ENCODE data around the gene MT1E. TPM values are rescaled to one million over a fixed set of nuclear protein-coding genes. Genes with fewer than 3 reads are reported as not detected.

The MT1E gene
- total and polyA plus RNA-seq, 2 donors (not counting 1 experiment from before 2014, with no cell fraction given): 3.1 TPM; not detected in 1

- peak overlapping the region; percentile 97 for H3K4me3 Mint-ChIP-seq
- H3K4me1 ChIP-seq (ENCODE audit: control insufficient read depth in 2 of 2, insufficient read depth in 2 of 2, low read length in 2 of 2): peaks cover 21 to 41% of the 10 kb centered on the region in 2 donors
- peak overlapping the region; percentile 60 to 77 (median 73) for H3K4me3 ChIP-seq (ENCODE audit: control extremely low read depth in 1 of 5, extremely low read depth in 1 of 5, insufficient read depth in 1 of 5, low read depth in 2 of 5, low read length in 4 of 5)
- H3K27me3 Mint-ChIP-seq: no peaks in the 10 kb centered on the region
- WGBS (ENCODE audit: insufficient coverage): 0% methylated on average over 16 of the region's 21 CpGs
- peak overlapping the region; percentile 66 for H3K9ac ChIP-seq (ENCODE audit: low read length)
- no peaks in the 10 kb centered on the region for H3K9me3 ChIP-seq (ENCODE audit: control extremely low read depth in 1 of 3, control insufficient read depth in 2 of 3, insufficient read depth in 1 of 3, low read length in 2 of 3)
- peak overlapping the region; percentile 77 for H2AFZ ChIP-seq (ENCODE audit: insufficient read depth, low read depth, low read length, poor library complexity, severe bottlenecking)
- TF ChIP-seq CTCF (IDR thresholded peaks at IDR 0.05): no peak
- no peak for TF ChIP-seq EZH2 (IDR thresholded peaks at IDR 0.05; ENCODE audit: borderline replicate concordance, insufficient read depth, low read depth, low read length, poor library complexity, severe bottlenecking)
- peak overlapping the region in 1 of 2 donors; percentile 12 for H3K27ac ChIP-seq (ENCODE audit: low read length in 2 of 2)
- CTCF ChIA-PET: interaction anchor here (1.0 to 2.2 kb wide), 6 partner anchors 9 to 291 kb away, joined by 3 to 18 read pairs (median 4); no protein-coding TSS in a partner anchor
- DNase-seq (no peak), ATAC-seq (ENCODE audit: low read depth) (no peak)
- H3K36me3 ChIP-seq (replicated peaks in 1 of 2; ENCODE audit: control extremely low read depth in 1 of 2, control insufficient read depth in 1 of 2, extremely low read depth in 1 of 2, insufficient read depth in 2 of 2, low read length in 1 of 2): no peaks in the 10 kb centered on the region
- intact Hi-C loops (cut with micrococcal nuclease): loop anchor here (1.0 to 10.0 kb wide), 12 partner anchors 22 to 636 kb away; partner anchors contain the start of genes ARL2BP, MT1F, MT1X and NUDT21
- peak overlapping the region; percentile 88 for H3K27ac Mint-ChIP-seq
- H3K9me3 Mint-ChIP-seq (ENCODE audit: insufficient read depth): no peaks in the 10 kb centered on the region
- POLR2A ChIA-PET: interaction anchor here (1.3 kb wide), 1 partner anchor 34 kb away, joined by 3 read pairs; no protein-coding TSS in a partner anchor
- H3K79me2 ChIP-seq (ENCODE audit: control insufficient read depth, insufficient read depth, low read length): no peaks in the 10 kb centered on the region
- no peaks in the 10 kb centered on the region for H4K20me1 ChIP-seq (ENCODE audit: control insufficient read depth, insufficient read depth, low read length, poor library complexity, severe bottlenecking)
- H3K27me3 ChIP-seq (replicated peaks in 1 of 4; ENCODE audit: control extremely low read depth in 1 of 4, control insufficient read depth in 3 of 4, insufficient read depth in 4 of 4, low read length in 3 of 4): no peaks in the 10 kb centered on the region
- H3K4me1 Mint-ChIP-seq: peaks cover 37% of the 10 kb centered on the region
- peak overlapping the region; percentile 86 for H3K4me2 ChIP-seq (replicated peaks; ENCODE audit: low read depth, low read length, poor library complexity, severe bottlenecking)
Observed at GRCh38 chr16:56608876-56609462, 16.6 kb upstream of the MT1E start.

- peak overlapping the region; percentile 97 for H3K4me3 Mint-ChIP-seq
- WGBS (ENCODE audit: insufficient coverage): 0% methylated on average over 3 of the region's 6 CpGs
Observed at GRCh38 chr16:56609463-56609921, 16.1 kb upstream of the MT1E start.

More at GRCh38 chr16:56609463-56609921, 16.1 kb upstream of the MT1E start:
- ChIA-PET POLR2A (no interaction called here), CTCF (interaction anchor here (1.0 to 2.2 kb wide), 6 partner anchors 8 to 95 kb away, joined by 3 to 18 read pairs (median 5); no protein-coding TSS in a partner anchor)
- Histone ChIP-seq H3K79me2 (ENCODE audit: control insufficient read depth, insufficient read depth, low read length) (no peaks in the 10 kb centered on the region), H3K4me1 (ENCODE audit: control insufficient read depth in 2 of 2, insufficient read depth in 2 of 2, low read length in 2 of 2) (peaks cover 21 to 41% of the 10 kb centered on the region in 2 donors), H3K9me3 (ENCODE audit: control extremely low read depth in 1 of 3, control insufficient read depth in 2 of 3, insufficient read depth in 1 of 3, low read length in 2 of 3) (no peaks in the 10 kb centered on the region), H2AFZ (ENCODE audit: insufficient read depth, low read depth, low read length, poor library complexity, severe bottlenecking) (peak overlapping the region; percentile 77), H4K20me1 (ENCODE audit: control insufficient read depth, insufficient read depth, low read length, poor library complexity, severe bottlenecking) (no peaks in the 10 kb centered on the region), H3K27me3 (replicated peaks in 1 of 4; ENCODE audit: control extremely low read depth in 1 of 4, control insufficient read depth in 3 of 4, insufficient read depth in 4 of 4, low read length in 3 of 4) (no peaks in the 10 kb centered on the region), H3K9ac (ENCODE audit: low read length) (peak overlapping the region; percentile 66), H3K27ac (ENCODE audit: low read length in 2 of 2) (peak overlapping the region; percentile 12 to 27), H3K4me3 (ENCODE audit: control extremely low read depth in 1 of 5, extremely low read depth in 1 of 5, insufficient read depth in 1 of 5, low read depth in 2 of 5, low read length in 4 of 5) (peak overlapping the region; percentile 60 to 77 (median 73)), H3K36me3 (replicated peaks in 1 of 2; ENCODE audit: control extremely low read depth in 1 of 2, control insufficient read depth in 1 of 2, extremely low read depth in 1 of 2, insufficient read depth in 2 of 2, low read length in 1 of 2) (no peaks in the 10 kb centered on the region), H3K4me2 (replicated peaks; ENCODE audit: low read depth, low read length, poor library complexity, severe bottlenecking) (peak overlapping the region; percentile 86)
- peak; percentile 63 for ATAC-seq (ENCODE audit: low read depth)
- TF ChIP-seq EZH2 (IDR thresholded peaks at IDR 0.05; ENCODE audit: borderline replicate concordance, insufficient read depth, low read depth, low read length, poor library complexity, severe bottlenecking) (no peak), CTCF (IDR thresholded peaks at IDR 0.05) (no peak)
- H3K27me3 Mint-ChIP-seq: no peaks in the 10 kb centered on the region
- H3K4me1 Mint-ChIP-seq: peaks cover 37% of the 10 kb centered on the region
- no peaks in the 10 kb centered on the region for H3K9me3 Mint-ChIP-seq (ENCODE audit: insufficient read depth)
- DNase-seq: peak; percentile 91
- peak overlapping the region; percentile 88 for H3K27ac Mint-ChIP-seq
- intact Hi-C loops (cut with micrococcal nuclease): loop anchor here (1.0 to 10.0 kb wide), 7 partner anchors 21 to 635 kb away; partner anchors contain the start of genes ARL2BP, NUDT21, NUP93 and OGFOD1
